Measurements from ENCODE around the gene SMYD2. TPM values are rescaled to one million over a fixed set of nuclear protein-coding genes. Genes with fewer than 3 reads are reported as not detected.

The SMYD2 gene
- total RNA-seq, 1 donor from 2014 or later = 32.0 TPM

DNA sequence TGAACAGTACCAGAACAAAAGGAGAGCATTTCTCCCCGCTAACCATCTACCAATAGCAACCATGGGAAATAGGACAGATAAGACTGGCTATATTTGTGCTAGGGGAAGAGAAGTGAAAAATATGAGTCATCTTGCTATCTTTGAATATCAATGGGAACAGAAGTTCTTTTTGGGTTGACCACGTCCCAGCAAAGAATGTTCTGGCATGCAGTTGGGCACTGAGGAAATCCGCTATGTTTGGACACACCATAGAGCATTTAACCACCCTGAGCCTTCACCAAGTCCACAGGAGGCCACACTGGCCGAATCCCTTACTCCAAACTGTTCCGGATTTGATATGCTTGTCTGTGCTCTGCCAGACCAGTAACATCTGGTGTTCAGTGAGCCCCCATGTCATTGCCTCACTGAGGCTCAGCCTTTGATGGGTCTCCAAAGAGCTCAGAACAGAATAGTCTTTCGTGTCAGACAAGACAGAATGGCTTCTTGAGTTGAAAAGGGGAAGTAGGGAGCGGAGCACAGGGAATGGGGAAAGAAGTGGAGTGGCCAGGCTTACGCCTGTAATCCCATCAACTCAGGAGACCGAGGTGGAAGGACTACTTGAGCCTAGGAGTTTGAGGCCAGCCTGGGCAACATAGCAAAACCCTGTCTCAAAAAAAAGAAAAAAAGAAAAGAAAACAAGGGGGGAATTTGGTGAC is 81.4 kb downstream of the SMYD2 start:
- no peak for DNase-seq

DNA sequence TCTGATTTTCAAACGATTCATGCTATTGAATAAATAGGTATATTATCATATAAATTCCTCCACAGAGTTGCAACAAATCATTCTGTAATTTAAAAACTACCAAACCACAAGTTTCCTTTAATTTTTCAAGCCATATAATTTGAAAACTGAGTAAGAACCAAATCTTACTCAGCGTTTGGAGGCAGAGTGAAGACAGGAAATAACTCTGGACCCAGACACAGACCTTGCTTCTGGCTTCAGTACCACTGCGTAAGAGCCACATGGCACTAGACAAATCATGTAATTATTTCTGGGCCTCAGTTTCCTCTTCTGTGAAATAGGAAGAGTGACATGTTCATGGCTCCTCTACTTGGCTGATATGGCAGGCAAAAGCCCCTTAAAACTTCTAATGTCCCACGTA is 82.4 kb downstream of the SMYD2 start:
- DNase-seq = no peak

DNA sequence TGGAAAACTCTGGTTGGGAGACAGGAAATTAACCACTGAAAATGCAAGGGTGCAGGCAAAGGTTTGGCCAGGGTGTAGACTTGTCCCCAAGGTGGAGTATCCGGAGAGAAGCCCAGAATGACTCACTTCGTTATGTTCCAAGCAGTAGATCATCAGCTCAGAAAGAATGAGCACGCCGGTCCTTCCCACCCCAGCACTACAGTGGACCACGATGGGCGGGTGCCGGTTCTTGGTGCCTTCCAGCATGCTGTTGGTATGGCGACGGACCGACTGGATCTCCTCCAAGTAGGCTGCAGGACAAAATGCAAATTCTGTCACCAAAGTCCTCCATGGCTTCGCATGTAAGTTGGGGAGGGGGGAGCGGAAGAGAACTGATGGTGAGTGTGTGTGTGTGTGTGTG is 83.4 kb downstream of the SMYD2 start:
- no peak for DNase-seq

DNA sequence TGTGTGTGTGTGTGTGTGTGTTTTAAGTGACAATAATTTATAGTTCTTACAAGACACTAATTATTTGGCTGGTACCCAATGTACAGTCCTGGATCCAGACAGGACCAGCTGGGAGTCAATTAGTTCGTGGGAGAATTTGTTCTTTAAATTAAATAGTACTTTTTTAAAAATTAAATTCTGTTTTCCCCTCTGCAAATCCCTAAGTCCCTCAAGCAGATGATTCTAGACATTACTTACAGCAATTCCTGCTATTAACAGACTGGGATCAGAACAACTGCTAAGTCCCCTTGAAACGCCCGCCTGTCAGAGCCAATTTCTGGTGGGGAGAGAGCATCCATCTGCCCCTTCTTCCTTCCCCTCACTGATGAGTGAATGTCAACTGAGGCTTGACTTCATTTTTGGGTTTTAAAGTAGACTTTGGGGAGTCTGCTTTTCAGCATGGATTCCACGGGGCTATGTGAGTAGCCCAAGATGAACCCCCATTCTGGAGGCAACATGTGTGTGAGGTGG is 83.9 kb downstream of the SMYD2 start:
- no peak for DNase-seq

DNA sequence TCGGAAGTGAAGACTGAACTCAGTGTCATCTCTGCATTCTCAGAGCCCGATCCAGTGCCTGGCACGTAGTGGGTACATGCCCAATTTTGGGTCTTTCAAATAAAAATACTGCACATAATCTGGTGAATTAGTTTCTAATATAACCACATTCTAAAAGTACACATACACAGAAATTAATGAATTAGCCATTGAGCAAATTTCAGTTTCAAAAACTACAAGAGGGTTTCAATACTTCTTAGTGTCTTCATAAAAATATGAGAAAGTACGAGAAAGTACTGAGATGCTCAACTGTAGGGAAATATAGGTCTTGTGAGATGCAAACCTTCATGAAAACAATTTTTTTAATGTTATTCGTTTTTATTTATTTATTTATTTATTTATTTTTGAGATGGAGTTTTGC is 86.9 kb downstream of the SMYD2 start:
- no peak for DNase-seq

DNA sequence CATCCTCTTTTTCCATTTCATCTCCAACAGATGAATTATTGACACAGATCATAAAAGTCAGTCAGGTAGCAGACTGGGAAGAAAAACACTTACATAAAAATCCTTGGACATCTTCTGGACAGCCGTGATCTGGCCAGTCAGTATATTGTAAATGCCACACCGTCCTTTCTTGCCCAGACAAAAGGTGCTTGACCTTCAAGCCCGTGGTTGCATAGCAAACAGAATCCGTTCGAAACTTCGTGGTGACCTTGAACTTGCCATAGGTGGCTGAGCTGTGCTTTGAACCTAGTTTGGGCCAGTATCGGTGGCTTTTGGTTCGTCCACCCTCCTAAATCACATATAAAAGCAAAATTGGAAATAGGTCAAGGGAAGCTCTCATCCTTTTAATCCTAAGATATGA is 88.4 kb downstream of the SMYD2 start:
- no peak for DNase-seq

DNA sequence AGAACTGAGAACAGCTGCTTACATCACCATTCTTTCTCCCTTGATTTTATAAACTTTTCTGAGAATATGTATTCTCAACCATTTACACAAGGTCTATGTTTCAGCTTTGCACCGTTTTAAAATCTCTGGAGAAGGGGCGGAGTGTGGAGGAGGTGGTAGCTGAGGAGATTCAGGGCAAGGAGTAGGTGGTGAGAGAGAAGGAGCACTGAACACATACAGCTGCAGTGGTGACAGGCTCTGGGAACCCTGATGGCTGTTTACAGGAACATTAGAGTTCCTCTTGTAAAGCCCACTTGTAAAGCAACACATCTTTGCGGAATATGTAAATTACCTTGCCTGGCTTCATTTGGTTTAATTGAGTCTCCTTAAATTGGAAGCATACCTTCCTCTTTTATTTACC is 89.7 kb downstream of the SMYD2 start:
- DNase-seq = no peak

DNA sequence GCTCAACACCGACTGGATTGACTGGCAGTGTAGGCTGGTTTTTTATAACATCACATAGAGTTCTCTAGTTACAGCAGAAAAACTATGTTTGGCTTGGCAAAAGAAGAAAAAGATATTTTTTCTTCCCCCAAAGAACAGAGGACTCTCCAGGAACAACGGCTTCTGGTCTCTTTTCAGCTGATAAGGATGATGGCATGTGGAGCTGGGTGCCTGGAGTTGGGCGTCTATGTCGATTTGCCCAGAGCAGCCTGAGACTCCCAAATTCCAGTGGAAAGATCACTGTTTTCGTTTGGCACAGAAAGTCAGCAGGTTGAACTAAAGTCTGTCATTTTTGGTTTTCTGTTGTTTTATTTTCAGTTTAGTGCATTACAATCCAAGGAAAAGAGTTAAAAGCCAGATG is 91.1 kb downstream of the SMYD2 start:
- DNase-seq = no peak

DNA sequence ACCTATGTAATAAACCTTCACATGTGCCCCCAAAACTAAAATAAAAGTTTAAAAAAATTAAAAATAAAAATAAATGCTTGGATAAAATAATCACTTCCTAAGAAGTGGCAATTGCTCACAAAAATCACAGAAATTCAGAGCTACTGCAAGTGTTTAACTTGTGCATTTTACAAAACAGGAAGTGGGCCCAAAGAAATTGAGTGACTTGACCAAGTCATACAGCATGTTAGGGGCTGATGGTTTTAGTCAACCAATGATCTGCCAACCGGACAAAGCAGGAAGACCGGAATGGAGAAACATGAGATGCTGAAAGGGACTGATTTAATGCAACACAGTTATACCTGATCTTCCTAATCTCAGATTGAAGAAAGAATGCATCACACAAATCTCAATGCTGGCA is 96.5 kb downstream of the SMYD2 start:
- no peak for DNase-seq

DNA sequence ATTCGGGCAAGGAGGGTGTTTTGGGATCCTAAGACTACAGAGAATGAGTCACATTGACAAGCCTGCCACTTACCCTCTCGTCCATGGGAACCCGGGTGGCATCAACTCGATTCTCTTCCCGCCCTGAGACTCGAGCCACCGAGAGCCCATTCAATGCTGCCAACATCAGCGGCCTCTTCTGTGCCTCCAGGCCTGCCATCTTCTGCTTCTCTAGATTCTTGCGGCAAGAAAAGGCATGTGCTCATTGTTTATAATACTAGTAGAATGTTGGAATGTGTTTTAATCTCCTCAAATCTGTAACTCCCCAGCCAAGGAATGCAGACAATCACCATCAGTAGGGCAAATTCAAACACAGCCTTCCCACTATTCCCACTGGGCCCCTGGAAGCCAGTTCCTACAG is 96.9 kb downstream of the SMYD2 start:
- no peak for DNase-seq

DNA sequence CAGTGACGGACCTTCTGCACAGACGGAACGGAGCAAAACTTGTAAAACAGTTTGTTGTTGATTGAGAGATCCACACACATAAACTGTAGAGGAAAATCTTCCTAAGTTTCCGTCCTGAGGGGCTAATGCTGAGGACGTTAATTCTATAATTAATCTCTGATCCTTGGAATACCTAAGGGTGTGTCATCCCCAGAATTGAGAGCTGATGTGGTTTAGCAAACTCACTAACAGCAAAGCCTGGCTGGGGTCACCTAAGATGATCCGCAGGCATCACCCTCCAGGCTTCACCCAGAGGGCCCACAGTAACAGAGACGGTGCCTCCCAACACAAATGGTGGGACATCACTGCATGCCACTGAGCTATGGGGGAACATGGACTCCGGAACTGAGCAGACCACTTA is 97.5 kb downstream of the SMYD2 start:
- no peak for DNase-seq

DNA sequence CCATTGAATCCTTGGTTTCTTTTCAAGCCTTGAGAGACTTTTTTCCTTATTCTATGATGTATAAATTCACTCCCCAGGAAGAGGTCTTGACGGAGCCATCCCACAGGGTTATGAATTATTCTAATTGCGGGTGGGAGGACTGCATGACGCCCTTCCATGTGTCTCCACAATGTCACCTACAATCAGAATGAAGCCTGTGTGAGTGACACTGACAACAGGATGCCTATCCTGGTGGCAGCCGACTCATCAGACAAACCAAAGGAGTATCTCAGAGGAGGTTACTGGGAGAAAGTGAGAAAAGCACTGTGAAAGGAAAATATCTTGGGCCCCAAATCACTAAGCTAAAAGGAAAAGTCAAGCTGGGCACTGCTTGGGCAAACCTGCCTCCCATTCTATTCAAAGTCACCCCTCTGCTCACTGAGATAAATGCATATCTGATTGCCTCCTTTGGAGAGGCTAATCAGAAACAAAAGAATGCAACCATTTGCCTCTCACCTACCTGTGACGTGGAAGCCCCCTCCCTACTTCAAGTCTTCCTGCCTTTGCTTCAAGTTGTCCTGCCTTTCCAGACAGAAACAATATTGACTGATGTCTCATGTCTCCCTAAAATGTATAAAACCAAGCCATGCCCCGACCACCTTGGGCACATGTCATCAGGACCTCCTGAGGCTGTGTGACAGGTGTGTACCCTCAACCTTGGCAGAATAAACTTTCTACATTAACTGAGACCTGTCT is 98.4 kb downstream of the SMYD2 start:
- DNase-seq = no peak

DNA sequence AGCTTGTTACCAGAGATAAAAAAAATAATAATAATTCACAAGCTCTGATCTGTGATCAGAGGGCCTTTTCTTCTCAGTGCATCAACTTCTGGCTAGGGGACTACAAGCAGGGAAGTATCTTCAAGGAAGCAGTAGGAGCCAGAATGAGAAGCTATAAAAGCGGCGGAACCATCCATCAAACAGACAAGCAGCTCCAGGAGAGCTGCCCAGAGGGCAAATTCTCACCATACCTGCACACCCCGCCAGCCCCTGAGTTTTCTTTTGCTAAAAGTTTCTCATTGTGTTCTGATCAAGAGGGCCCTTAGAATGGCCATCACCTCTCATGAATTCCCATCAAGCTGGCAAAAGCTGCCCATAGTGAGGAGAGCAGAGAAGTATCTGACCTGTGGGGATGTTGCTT is 99.4 kb downstream of the SMYD2 start:
- no peak for DNase-seq

DNA sequence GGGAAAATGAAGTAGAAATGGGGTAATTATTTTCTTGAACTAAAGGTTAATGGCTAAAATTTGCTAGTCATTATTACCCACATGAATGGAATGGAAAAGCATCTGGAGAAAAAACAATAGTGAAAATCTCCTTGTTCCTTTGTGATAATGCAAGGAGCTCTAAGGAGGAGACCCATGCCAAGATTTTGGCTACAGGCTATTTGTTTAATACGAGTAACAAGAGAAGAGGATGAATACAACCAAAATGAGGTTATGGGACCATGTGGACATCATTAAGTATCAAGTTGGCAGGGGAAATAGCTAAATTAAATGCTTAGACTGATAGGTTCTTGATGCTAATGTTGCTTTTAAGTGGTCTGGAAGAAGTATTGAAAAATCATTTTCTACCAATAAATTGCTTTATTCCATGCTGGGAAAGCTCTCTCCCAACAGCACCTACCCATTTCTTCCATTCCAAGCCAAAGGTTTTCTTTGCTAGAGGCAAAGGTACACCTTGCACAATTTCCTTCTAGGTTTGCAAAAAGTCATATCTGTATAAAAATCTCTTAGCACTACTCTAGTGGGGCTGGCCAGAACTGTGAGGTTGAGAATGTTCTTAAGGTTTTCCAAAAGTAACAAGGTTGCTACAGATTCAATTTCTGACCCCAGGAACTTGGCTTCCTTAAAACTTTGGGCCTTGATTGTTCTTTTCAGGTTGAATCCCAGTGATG is 100.2 kb downstream of the SMYD2 start:
- DNase-seq = no peak

DNA sequence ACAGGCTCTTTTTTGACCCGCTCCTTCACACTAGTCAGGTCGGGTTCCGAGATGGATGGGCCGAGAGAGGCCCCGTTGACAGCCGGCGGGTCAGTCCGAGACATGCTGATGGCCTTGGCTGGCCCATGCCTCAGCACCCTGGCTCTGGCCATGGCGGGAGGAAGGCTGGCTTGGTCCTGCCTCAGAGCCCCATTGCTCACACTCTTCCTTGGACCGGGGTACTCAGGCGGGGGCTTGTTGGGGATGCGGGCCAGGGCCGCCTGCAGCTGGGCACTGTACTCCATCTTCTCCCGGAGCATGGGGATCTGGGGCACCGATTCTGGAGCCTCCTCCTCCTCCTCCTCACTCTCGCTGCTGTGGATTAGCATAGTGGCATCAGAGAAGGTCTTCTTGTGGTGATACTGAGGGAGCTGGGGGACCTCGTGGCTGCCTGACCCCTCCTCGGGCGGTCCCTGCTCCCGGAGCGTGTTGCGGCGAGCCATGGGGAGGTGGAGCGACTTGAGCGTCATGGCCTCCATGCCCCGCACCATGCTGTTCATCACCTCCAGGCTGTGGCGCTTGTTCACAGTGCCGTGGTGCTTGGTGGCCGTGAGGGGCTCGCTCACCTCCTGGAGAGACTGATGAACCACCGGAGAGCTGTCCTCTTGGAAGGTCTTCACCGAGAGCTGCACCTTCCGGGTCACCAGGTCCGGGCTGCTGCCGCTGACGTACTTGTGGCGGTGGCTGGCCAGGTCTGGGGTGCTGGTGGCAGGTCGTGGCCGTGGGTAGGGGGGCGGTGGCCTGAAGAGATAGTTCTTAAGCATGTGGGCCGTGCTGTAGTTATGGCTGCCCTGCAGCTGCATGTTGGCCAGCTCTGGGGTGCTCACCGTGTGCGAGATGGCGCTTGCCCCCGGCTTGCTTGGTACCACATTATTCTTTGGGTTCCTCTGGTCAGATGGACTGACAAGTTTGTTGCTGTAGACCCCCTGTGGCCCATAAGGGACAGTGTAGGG is 102.7 kb downstream of the SMYD2 start:
- no peak for DNase-seq

DNA sequence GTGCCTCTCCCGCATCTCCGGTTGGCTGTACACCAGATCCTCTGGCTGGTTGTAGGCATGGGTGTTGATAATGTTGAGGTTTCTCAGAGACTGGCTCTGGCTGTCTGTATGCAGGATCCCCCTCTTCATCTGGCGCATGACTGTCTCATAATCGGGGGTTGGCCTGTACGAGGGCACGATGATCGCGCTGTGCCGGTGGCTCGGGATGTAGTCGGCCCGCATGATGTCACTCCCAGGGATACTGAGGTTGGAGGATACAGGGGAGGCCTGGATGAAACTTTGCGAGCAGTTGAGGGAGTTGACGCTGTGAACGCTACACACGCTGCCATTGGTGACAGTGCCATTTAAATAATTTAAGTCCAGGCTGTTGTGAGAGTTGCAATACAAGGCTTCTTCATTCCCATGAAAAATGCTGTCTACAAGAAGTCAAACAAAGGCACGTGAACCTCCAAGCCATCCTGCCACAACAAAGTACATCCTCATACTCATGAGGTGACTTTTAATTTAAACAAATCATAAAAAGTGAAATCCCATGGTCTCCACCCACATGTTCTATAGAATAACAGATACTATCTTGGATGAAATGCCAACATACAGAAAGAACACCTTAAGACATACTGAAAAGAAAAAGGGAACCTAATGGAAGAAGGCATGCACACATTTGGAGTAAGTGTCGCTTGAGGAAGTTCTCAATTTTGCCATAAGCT is 103.6 kb downstream of the SMYD2 start:
- DNase-seq = no peak

DNA sequence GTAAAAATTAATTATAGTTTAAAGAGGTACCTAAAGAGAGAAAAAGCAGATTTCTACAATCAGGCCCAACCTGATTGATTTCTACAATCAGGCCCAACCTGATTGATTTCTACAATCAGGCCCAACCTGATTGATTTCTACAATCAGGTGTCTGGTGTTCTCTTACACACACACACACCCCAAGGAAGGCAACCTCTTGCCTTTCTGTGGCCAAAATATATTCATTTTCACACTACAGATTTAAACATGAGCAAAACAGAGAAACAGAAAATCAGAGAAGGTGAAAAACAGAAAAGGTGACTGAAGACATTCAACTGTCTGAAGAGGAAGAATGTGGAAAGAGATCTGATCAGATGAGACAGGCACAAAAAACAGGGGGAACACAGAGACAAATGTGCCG is 104.5 kb downstream of the SMYD2 start:
- no peak for DNase-seq

DNA sequence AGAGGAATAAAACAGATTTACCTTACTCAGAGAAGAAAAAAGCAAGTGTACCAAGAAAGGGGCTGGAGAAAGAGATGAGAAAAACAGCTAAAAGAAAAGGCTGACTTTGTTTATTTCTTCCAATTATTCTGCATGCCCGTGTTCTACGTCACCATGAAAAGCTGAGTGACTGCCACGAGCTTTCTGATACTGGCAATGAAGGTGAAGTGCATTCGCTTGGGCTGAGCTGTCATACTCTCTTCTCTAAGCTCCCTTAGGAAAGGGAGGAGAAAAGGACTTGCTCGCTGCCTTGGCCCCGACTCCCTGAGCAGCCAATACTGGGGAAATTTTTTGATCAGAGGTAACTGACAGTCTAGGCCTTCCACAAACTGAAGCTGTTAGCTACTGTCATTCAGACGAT is 105.4 kb downstream of the SMYD2 start:
- DNase-seq = no peak
